Fibroblast of skin of left quadriceps (primary cell): ENCODE results near the gene ASB2.
A peak's percentile ranks its signal among the peaks of the same experiment; 100 is the strongest.

Experiments
- DNase-seq, 2 experiments: peaks; one replicate each; pipeline ENCODE4 v3.0.0-alpha.2; 2013; ENCODE audit warnings: low read depth in 2 of 2

The ASB2 gene

GRCh38 chr14:93978735-93979134 is 2.4 kb upstream of the ASB2 start:
- no peak for DNase-seq

- DNase-seq = no peak
Observed at GRCh38 chr14:93977790-93978581, 1.6 kb upstream of the ASB2 start.

GRCh38 chr14:93977171-93977570 is 801 bp upstream of the ASB2 start:
- no peak for DNase-seq

GRCh38 chr14:93975791-93976476 is 436 bp downstream of the ASB2 start:
- no peak for DNase-seq

- no peak for DNase-seq
Observed at GRCh38 chr14:93974833-93975232, 1.5 kb downstream of the ASB2 start.

- no peak for DNase-seq
Observed at GRCh38 chr14:93974299-93974698, 2.1 kb downstream of the ASB2 start.

- DNase-seq = no peak
Observed at GRCh38 chr14:93973607-93974006, 2.8 kb downstream of the ASB2 start.

GRCh38 chr14:93972618-93973205 is 3.7 kb downstream of the ASB2 start:
- DNase-seq = no peak

GRCh38 chr14:93971635-93972027 is 4.7 kb downstream of the ASB2 start:
- no peak for DNase-seq

- no peak for DNase-seq
Observed at GRCh38 chr14:93970965-93971634, 5.3 kb downstream of the ASB2 start.

GRCh38 chr14:93970585-93970964 is 5.8 kb downstream of the ASB2 start:
- DNase-seq = no peak

GRCh38 chr14:93969082-93969828 is 7.1 kb downstream of the ASB2 start:
- no peak for DNase-seq

- DNase-seq = no peak
Observed at GRCh38 chr14:93967637-93968250, 8.6 kb downstream of the ASB2 start.

GRCh38 chr14:93965946-93966474 is 10.4 kb downstream of the ASB2 start:
- DNase-seq = no peak

- peak; percentile 71 to 76 for DNase-seq
Observed at GRCh38 chr14:93965287-93965821, 11.0 kb downstream of the ASB2 start.

- DNase-seq = no peak
Observed at GRCh38 chr14:93964820-93965286, 11.5 kb downstream of the ASB2 start.

GRCh38 chr14:93964281-93964680 is 12.1 kb downstream of the ASB2 start:
- DNase-seq = no peak

- DNase-seq = no peak
Observed at GRCh38 chr14:93963692-93964091, 12.7 kb downstream of the ASB2 start.

GRCh38 chr14:93962701-93963601 is 13.4 kb downstream of the ASB2 start:
- no peak for DNase-seq

- DNase-seq = no peak
Observed at GRCh38 chr14:93961620-93962019, 14.8 kb downstream of the ASB2 start.
